Naive B cell (primary cell): Measurements from ENCODE around the gene OPTC. TPM values are rescaled to one million over a fixed set of nuclear protein-coding genes. Genes with fewer than 3 reads are reported as not detected.

ENCODE experiments used
- ATAC-seq, 2 donors: fragments of 150-1000 bp; cut with Tn5 transposase; 2 replicates each; pipeline ENCODE4 v1.10.0; 2021; ENCODE audit warnings: low read depth in 2 of 2, mild to moderate bottlenecking in 2 of 2, moderate library complexity in 2 of 2
- DNase-seq: peaks from one replicate; pipeline ENCODE4 v3.0.0; 2022
- H3K27ac Mint-ChIP-seq, 6 donors: one replicate each; pipeline ENCODE4 v1.8.0; 2020 to 2022; ENCODE audit warnings: mild to moderate bottlenecking in 6 of 6, mixed read lengths in 6 of 6, moderate library complexity in 5 of 6, inconsistent platforms in 2 of 6
- H3K27me3 Mint-ChIP-seq, 3 donors: one replicate each; pipeline ENCODE4 v1.8.0; 2021 to 2022; ENCODE audit warnings: mixed read lengths in 3 of 3, mild to moderate bottlenecking in 1 of 3
- H3K36me3 Mint-ChIP-seq, 2 donors: one replicate each; pipeline ENCODE4 v1.8.0; 2020 to 2022; ENCODE audit warnings: mixed read lengths in 2 of 2, inconsistent platforms in 1 of 2, mild to moderate bottlenecking in 1 of 2
- H3K4me1 Mint-ChIP-seq, 3 donors: one replicate each; pipeline ENCODE4 v1.8.0; 2020 to 2022; ENCODE audit warnings: mixed read lengths in 3 of 3, inconsistent platforms in 1 of 3, mild to moderate bottlenecking in 1 of 3, moderate library complexity in 1 of 3
- H3K4me3 Mint-ChIP-seq, 8 donors: one replicate each; pipeline ENCODE4 v1.8.0; 2020 to 2022; ENCODE audit warnings: mild to moderate bottlenecking in 8 of 8, mixed read lengths in 8 of 8, moderate library complexity in 8 of 8, inconsistent platforms in 2 of 8
- H3K9me3 Mint-ChIP-seq, 7 donors: one replicate each; pipeline ENCODE4 v1.8.0; 2020 to 2022; ENCODE audit warnings: mixed read lengths in 7 of 7, mild to moderate bottlenecking in 5 of 7, inconsistent platforms in 2 of 7, moderate library complexity in 1 of 7
- polyA plus RNA-seq, 6 donors: library from polyadenylated mRNA; unstranded; fragments of 300-500 nt; fragmentation: Illumina TruSeq; gene quantifications; one replicate each; pipeline ENCODE4 v1.2.3, GENCODE V29; 2021; ENCODE audit warnings: low read depth in 6 of 6

OPTC gene
- polyA plus RNA-seq, 6 donors from 2014 or later, result not detected

GRCh38 chr1:203555511-203556046 lies 61.6 kb downstream of the OPTC start:
- no peak overlapping the region for H3K4me3 Mint-ChIP-seq
- H3K9me3 Mint-ChIP-seq, result no peaks in the 10 kb centered on the region
- ATAC-seq (no peak), DNase-seq (no peak)
- peak overlapping the region in 1 of 6 donors; percentile 17 for H3K27ac Mint-ChIP-seq
- no peaks in the 10 kb centered on the region for H3K36me3 Mint-ChIP-seq
- no peaks in the 10 kb centered on the region for H3K4me1 Mint-ChIP-seq
- peaks cover 5 to 18% (median 11%) of the 10 kb centered on the region in 3 donors for H3K27me3 Mint-ChIP-seq

- no peak overlapping the region for H3K4me3 Mint-ChIP-seq
Measured at GRCh38 chr1:203556047-203556851, 62.3 kb downstream of the OPTC start.

GRCh38 chr1:203557390-203557789 lies 63.4 kb downstream of the OPTC start:
- H3K9me3 Mint-ChIP-seq, result peaks cover 0 to 4% (median 0%) of the 10 kb centered on the region in 7 donors
- H3K36me3 Mint-ChIP-seq, result no peaks in the 10 kb centered on the region
- ATAC-seq (no peak), DNase-seq (no peak)
- peaks cover 5 to 18% (median 11%) of the 10 kb centered on the region in 3 donors for H3K27me3 Mint-ChIP-seq
- H3K27ac Mint-ChIP-seq, result no peak overlapping the region
- H3K4me1 Mint-ChIP-seq, result peaks cover 2 to 6% (median 3%) of the 10 kb centered on the region in 3 donors
- no peak overlapping the region for H3K4me3 Mint-ChIP-seq

More at GRCh38 chr1:203556047-203556851, 62.3 kb downstream of the OPTC start:
- no peaks in the 10 kb centered on the region for H3K36me3 Mint-ChIP-seq
- DNase-seq, result no peak
- H3K27me3 Mint-ChIP-seq, result peaks cover 5 to 18% (median 11%) of the 10 kb centered on the region in 3 donors
- no peaks in the 10 kb centered on the region for H3K4me1 Mint-ChIP-seq
- no peak for ATAC-seq
- H3K27ac Mint-ChIP-seq, result peak overlapping the region in 1 of 6 donors; percentile 53
- H3K9me3 Mint-ChIP-seq, result no peaks in the 10 kb centered on the region

GRCh38 chr1:203558064-203558760 lies 64.3 kb downstream of the OPTC start:
- no peak for DNase-seq

More at GRCh38 chr1:203558064-203558760, 64.3 kb downstream of the OPTC start:
- Mint-ChIP-seq H3K4me1 (peaks cover 2 to 6% (median 3%) of the 10 kb centered on the region in 3 donors), H3K27me3 (peaks cover 5 to 18% (median 11%) of the 10 kb centered on the region in 3 donors), H3K4me3 (no peak overlapping the region), H3K9me3 (peaks cover 0 to 4% (median 0%) of the 10 kb centered on the region in 7 donors), H3K27ac (no peak overlapping the region), H3K36me3 (no peaks in the 10 kb centered on the region)
- ATAC-seq, result no peak

Other genes starting within 250 kb of the OPTC start
- 100 to 1,000 TPM; 315 to 687 (median 417) TPM for gene BTG2, start 188.6 kb upstream of the OPTC start, polyA plus RNA-seq
- not detected for gene FMOD, start 143.0 kb upstream of the OPTC start, polyA plus RNA-seq
- not detected for gene PRELP, start 18.3 kb upstream of the OPTC start, polyA plus RNA-seq
- 1 to 10 TPM in 3 of 6 donors, under 1 TPM in 3; 0.52 to 1.9 (median 0.98) TPM for gene ATP2B4, start 132.7 kb downstream of the OPTC start, polyA plus RNA-seq